NCI-H1417 treated with DMSO at 0.1 percent for 48 hours (cell line): ENCODE data around the gene XPO6.

ENCODE experiments used
- DNase-seq: peaks from one replicate; lab custom pipeline; 2025; lab: John Stamatoyannopoulos, UW

Gene XPO6

GRCh38 chr16:28062261-28062846, 149.4 kb downstream of the XPO6 start:
- no peak for DNase-seq

GRCh38 chr16:28061352-28062101, 150.2 kb downstream of the XPO6 start:
- no peak for DNase-seq

DNA sequence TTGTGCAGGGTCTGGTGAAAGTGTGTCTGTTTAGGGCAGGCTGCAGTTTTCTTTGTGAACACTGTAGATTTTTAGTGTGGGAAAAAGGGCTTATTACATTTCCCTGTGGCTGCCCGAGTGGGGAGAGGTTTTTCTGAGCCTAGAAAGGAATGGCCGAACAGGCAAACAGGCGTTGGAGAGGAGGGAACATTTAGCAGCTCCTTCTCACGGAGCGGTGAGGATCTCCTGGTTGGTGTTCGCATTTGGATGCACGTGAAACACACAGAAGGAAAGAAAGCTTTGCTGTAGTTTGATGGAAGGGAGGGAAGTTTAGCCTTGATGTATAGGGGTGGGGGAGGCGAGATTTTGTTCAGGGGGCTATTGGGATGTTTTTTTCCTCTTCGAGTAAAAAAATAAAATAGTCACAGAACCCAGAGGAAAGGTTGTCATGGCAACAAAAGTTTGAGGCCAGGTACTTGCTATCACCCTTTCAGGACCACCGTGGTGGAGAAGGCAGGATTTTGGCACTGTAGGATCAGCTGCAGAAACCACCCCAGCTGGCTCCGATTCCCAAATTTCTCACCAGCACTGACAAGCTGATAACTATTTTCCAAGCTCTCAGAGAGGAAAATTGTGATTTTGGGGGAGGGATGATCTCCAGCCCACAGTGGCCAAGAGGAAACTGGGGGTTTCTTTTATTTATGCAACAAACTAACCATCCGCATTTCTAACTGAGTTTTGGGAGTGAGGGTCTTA, 151.8 kb downstream of the XPO6 start:
- no peak for DNase-seq

GRCh38 chr16:28058839-28059589, 152.8 kb downstream of the XPO6 start:
- no peak for DNase-seq

DNA sequence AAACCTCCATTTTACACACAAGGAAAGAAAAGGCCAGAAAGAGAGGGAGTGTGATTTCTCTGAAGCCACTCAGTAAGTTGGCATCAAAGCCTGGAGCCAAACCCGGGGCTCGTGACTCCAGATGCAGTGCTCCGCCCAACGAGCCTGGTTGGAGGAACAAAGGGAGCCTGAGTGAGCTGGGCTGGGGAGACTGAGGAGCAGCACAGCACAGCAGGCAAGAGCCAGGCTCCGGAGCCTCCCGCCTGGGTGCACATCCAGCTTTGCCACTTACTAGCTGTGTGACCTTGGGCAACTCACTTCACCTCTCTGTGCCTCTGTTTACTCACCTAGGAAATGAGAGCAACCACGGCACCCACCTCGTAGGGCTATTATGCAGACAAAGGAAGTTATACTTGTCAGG, 153.8 kb downstream of the XPO6 start:
- DNase-seq = no peak

DNA sequence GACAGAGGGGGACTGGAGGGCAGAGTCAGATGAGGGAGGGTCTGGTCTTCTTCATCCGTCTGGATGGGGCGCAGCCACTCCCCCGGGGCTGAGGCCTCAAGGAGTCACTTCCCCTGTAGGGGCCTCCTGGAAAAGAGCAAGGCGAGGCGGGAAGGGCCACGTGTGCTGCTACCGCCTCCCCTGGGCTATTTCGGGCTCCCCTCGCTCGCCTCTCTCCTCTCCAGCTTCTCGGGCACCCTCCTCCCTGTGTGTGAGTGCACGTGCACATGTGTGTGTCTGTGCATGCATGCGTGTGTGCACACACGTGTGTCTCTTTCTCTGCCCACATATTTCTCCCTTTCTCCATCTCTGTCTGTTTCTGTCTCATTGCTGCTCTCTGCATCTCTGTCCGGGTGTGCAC, 158.3 kb downstream of the XPO6 start:
- no peak for DNase-seq

- DNase-seq = no peak
These were observed 159.3 kb downstream of the XPO6 start for GRCh38 chr16:28052274-28053128.

DNA sequence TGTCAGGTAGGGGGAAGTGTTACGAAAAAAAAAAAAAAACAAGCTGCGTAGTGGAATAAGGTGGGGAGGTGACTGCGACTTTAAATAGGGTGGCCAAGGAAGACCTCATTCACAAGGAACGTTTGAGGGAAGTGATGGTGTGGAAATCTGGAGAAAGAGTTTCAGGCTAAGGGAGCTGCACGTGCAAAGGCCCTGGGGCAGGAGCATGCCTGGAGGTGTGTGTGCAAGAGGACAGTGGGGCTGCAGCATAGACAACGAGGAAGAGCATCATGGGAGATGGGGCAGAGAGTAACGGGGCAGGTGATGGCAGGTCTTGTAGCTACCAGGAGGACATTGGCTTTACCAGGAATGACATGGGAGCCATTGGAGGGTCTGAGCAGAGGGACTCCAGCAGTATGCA, 160.3 kb downstream of the XPO6 start:
- DNase-seq = no peak
